Right atrium auricular region (tissue), 2 donors: ENCODE measurements around the gene PRDM16. TPM values are rescaled to one million over a fixed set of nuclear protein-coding genes. Genes with fewer than 3 reads are reported as not detected.
"Not testable (repeated sequence)": the region's sequence is repeated elsewhere in the genome, so short reads cannot be mapped to it uniquely, and the experiment has no call there.

Experiments used
- DNase-seq: peaks from one replicate; pipeline ENCODE4 v3.0.0-alpha.2; 2019; ENCODE audit warnings: low spot score
- H3K27ac ChIP-seq, 2 donors: fragments of 200-600 bp; sonication (generic); 1 replicate in 1 of 2; 2 replicates in 1 of 2; pipeline ENCODE4 v1.5.1; 2016 to 2019
- H3K27me3 ChIP-seq, 2 donors: fragments of 200-600 bp; sonication (generic); one replicate each; pipeline versions ENCODE4 v1.5.1 to v1.6.0; 2017 to 2019
- H3K36me3 ChIP-seq: fragments of 200-600 bp; sonication (generic); one replicate; pipeline ENCODE4 v1.5.1; 2016
- H3K4me1 ChIP-seq, 2 donors: fragments of 200-600 bp; sonication (generic); one replicate each; pipeline versions ENCODE4 v1.5.1 to v1.6.0; 2017 to 2019
- H3K4me3 ChIP-seq, 2 donors: fragments of 200-600 bp; sonication (generic); 1 replicate in 1 of 2; 2 replicates in 1 of 2; pipeline ENCODE4 v1.5.1; 2017 to 2019; ENCODE audit warnings: mild to moderate bottlenecking in 1 of 2, moderate library complexity in 1 of 2
- H3K9me3 ChIP-seq, 2 donors: fragments of 200-600 bp; sonication (generic); one replicate each; pipeline ENCODE4 v1.5.1; 2019
- CTCF ChIP-seq, 2 donors: fragments of 200-600 bp; sonication (generic); IDR thresholded peaks; one replicate each; pipeline ENCODE4 v1.5.1; 2019; ENCODE audit warnings: antibody characterized with exemption in 2 of 2
- total RNA-seq, 2 donors: library from RNA; depleted of rRNA; stranded (reverse); fragments of >200 nt; gene quantifications; one replicate each; pipeline ENCODE4 v1.1.0, GENCODE V29; 2016

PRDM16 gene
- total RNA-seq, 2 donors from 2014 or later, result 0.22 to 3.3 TPM

GRCh38 chr1:3087049-3087448, 18.0 kb downstream of the PRDM16 start:
- TF ChIP-seq CTCF (IDR thresholded peaks at IDR 0.05), result no peak
- H3K27me3 ChIP-seq, result no peaks in the 10 kb centered on the region
- no peak for DNase-seq
- H3K27ac ChIP-seq, result no peak overlapping the region
- no peak overlapping the region for H3K4me3 ChIP-seq
- no peaks in the 10 kb centered on the region for H3K9me3 ChIP-seq
- H3K4me1 ChIP-seq, result no peaks in the 10 kb centered on the region
- H3K36me3 ChIP-seq, result no peaks in the 10 kb centered on the region

DNA sequence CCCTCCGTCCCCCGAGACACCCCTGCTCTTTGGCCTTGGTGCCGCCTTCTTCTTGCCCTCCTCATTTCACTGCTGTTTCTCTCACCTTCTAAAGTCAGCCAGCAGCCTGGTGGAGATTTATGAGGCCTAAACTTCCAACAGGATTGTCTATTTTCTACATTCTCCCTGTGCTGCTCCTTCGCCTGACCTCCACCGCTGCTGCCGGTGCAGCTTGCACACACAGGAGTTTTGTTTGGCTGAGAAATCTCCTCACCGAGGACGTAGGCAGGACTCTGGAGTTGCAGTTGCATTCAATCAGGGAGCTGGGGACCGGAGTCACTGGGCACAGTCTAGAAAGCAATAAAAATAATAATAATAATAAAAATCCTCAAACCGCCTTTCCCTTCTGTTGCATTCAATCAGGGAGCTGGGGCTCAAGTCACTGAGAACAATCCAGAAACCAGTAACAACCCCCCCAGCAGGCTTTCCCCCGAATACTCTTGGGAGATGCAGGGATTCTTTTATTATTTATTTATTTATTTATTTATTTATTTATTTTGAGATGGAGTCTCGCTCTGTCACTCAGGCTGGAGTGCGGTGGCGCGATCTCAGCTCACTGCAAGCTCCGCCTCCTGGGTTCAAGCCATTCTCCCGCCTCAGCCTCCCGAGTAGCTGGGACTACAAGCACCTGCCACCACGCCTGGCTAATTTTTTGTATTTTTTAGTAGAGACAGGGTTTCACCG, 19.1 kb downstream of the PRDM16 start:
- not testable (repeated sequence) for H3K36me3 ChIP-seq, DNase-seq, H3K27ac ChIP-seq, H3K27me3 ChIP-seq, H3K4me1 ChIP-seq, H3K4me3 ChIP-seq, H3K9me3 ChIP-seq

- Histone ChIP-seq H3K27ac (no peak overlapping the region), H3K36me3 (no peaks in the 10 kb centered on the region), H3K9me3 (no peaks in the 10 kb centered on the region), H3K27me3 (no peaks in the 10 kb centered on the region), H3K4me1 (no peaks in the 10 kb centered on the region), H3K4me3 (no peak overlapping the region)
- no peak for DNase-seq
- TF ChIP-seq CTCF (IDR thresholded peaks at IDR 0.05), result no peak
These were observed 20.5 kb downstream of the PRDM16 start for GRCh38 chr1:3089490-3089889.

GRCh38 chr1:3091334-3091733, 22.3 kb downstream of the PRDM16 start:
- DNase-seq, result no peak
- Histone ChIP-seq H3K27ac (no peak overlapping the region), H3K9me3 (no peaks in the 10 kb centered on the region), H3K36me3 (no peaks in the 10 kb centered on the region), H3K4me1 (no peaks in the 10 kb centered on the region), H3K4me3 (no peak overlapping the region), H3K27me3 (no peaks in the 10 kb centered on the region)
- no peak for TF ChIP-seq CTCF (IDR thresholded peaks at IDR 0.05)

DNA sequence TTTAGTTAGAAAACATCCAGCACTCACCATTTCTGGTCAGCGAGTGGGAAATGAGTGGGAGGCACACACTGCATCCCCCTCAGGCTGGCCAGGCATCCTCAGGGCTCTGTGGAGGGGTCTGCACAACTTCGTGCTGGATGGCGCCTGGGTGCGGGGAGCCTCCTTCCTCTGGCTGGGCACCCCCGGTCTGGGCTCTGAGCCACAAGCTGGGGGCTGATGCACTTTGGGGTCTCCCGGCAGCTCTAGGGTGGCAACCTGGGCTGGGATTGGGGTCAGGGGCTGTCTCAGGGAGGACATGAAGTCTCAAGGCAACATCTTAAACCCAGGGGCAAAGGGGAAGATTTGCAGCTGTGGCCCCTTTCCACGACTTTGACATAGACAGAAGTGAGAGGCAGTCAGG, 23.5 kb downstream of the PRDM16 start:
- no peak overlapping the region for H3K27ac ChIP-seq
- no peaks in the 10 kb centered on the region for H3K9me3 ChIP-seq
- H3K4me3 ChIP-seq, result no peak overlapping the region
- no peaks in the 10 kb centered on the region for H3K36me3 ChIP-seq
- TF ChIP-seq CTCF (IDR thresholded peaks at IDR 0.05), result no peak
- no peak for DNase-seq
- H3K4me1 ChIP-seq, result no peaks in the 10 kb centered on the region
- no peaks in the 10 kb centered on the region for H3K27me3 ChIP-seq

DNA sequence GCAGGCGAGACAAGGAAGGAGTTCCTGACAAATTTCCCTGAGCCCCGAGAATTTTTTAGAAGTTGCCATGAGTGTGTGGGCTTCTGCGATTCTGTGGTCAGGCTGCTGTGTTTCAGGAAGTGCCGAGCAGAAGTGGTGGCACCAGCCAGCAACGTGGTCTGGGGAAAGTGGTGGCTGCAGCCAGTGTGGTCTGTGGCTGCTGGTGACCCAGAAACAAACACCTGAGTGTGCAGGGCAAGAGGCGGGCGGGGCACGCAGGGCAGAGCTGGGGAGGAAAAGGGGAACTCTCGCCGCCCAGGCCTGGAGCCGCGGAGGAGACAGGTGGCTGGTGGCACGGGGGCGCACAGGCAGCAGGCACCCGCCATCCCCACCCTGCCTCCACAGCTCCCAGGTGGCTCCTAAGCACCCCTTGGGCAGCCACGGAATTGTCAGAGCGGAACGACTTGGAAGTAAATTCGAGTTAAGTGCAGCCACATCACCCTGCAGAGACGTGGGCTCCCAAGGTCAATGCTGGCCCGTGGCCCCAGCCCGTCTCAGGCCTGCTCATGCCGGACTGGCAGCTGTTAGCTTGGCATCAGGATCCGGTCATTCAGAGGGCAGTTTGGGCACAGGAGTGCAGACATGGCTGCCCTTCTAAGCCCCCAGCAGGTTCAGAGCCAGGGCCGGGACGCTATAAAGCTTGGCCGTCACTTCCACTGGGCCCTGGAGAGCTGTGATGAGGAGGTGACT, 25.1 kb downstream of the PRDM16 start:
- Histone ChIP-seq H3K36me3 (no peaks in the 10 kb centered on the region), H3K27ac (no peak overlapping the region), H3K4me1 (no peaks in the 10 kb centered on the region), H3K4me3 (no peak overlapping the region), H3K9me3 (no peaks in the 10 kb centered on the region), H3K27me3 (no peaks in the 10 kb centered on the region)
- TF ChIP-seq CTCF (IDR thresholded peaks at IDR 0.05), result no peak
- DNase-seq, result no peak
